NCI-H524 (cell line): ENCODE measurements around the gene CAMK1D.
A peak's percentile ranks its signal among the peaks of the same experiment; 100 is the strongest.

ENCODE experiments used
- DNase-seq, 2 experiments: peaks; one replicate each; lab custom pipeline; 2025; lab: John Stamatoyannopoulos, UW

CAMK1D gene

GRCh38 chr10:12375076-12375504 lies 25.7 kb downstream of the CAMK1D start:
- DNase-seq, result no peak

- DNase-seq, result no peak
Measured at GRCh38 chr10:12376211-12376610, 26.9 kb downstream of the CAMK1D start.

GRCh38 chr10:12377658-12378290 lies 28.4 kb downstream of the CAMK1D start:
- no peak for DNase-seq

- no peak for DNase-seq
Measured at GRCh38 chr10:12380999-12381398, 31.7 kb downstream of the CAMK1D start.

GRCh38 chr10:12381536-12382156 lies 32.3 kb downstream of the CAMK1D start:
- no peak for DNase-seq

GRCh38 chr10:12382157-12382548 lies 32.8 kb downstream of the CAMK1D start:
- DNase-seq, result no peak

GRCh38 chr10:12382956-12383531 lies 33.7 kb downstream of the CAMK1D start:
- no peak for DNase-seq

GRCh38 chr10:12384906-12385305 lies 35.6 kb downstream of the CAMK1D start:
- no peak for DNase-seq

- peak; percentile 72 to 80 for DNase-seq
Measured at GRCh38 chr10:12387561-12388210, 38.3 kb downstream of the CAMK1D start.

GRCh38 chr10:12388671-12389070 lies 39.3 kb downstream of the CAMK1D start:
- DNase-seq, result no peak

GRCh38 chr10:12389154-12389734 lies 39.9 kb downstream of the CAMK1D start:
- DNase-seq, result no peak

- DNase-seq, result no peak
Measured at GRCh38 chr10:12390733-12391132, 41.4 kb downstream of the CAMK1D start.

GRCh38 chr10:12391206-12391605 lies 41.9 kb downstream of the CAMK1D start:
- DNase-seq, result no peak

GRCh38 chr10:12393831-12394230 lies 44.5 kb downstream of the CAMK1D start:
- DNase-seq, result no peak

- DNase-seq, result no peak
Measured at GRCh38 chr10:12394241-12395033, 45.1 kb downstream of the CAMK1D start.

GRCh38 chr10:12396093-12396492 lies 46.7 kb downstream of the CAMK1D start:
- no peak for DNase-seq

- DNase-seq, result peak; percentile 50 to 79
Measured at GRCh38 chr10:12396567-12396966, 47.2 kb downstream of the CAMK1D start.

GRCh38 chr10:12397147-12397896 lies 48.0 kb downstream of the CAMK1D start:
- no peak for DNase-seq

GRCh38 chr10:12397941-12398340 lies 48.6 kb downstream of the CAMK1D start:
- DNase-seq, result no peak

GRCh38 chr10:12400266-12400931 lies 51.1 kb downstream of the CAMK1D start:
- peak in 1 of 2 experiments; percentile 2 for DNase-seq
